Measurements from ENCODE around the gene CSAD.

GRCh38 chr12:53174881-53175491, 5.7 kb downstream of the CSAD start:
- TF ChIP-seq CTCF (IDR thresholded peaks at IDR 0.05) (no peak), POLR2A (IDR thresholded peaks at IDR 0.05) (no peak)

Data from uterus (tissue), 2 donors.